GM19025 (cell line): ENCODE results near the gene ZNF772.
"Not testable (repeated sequence)": the region's sequence is repeated elsewhere in the genome, so short reads cannot be mapped to it uniquely, and the experiment has no call there.

ENCODE experiments used
- ATAC-seq: cut with Tn5 transposase; IDR thresholded peaks from one replicate; pipeline ENCODE4 v1.9.1; 2021; ENCODE audit warnings: mild to moderate bottlenecking, low read depth, moderate library complexity; ENCODE audit not compliant: unreplicated experiment

Gene ZNF772

DNA sequence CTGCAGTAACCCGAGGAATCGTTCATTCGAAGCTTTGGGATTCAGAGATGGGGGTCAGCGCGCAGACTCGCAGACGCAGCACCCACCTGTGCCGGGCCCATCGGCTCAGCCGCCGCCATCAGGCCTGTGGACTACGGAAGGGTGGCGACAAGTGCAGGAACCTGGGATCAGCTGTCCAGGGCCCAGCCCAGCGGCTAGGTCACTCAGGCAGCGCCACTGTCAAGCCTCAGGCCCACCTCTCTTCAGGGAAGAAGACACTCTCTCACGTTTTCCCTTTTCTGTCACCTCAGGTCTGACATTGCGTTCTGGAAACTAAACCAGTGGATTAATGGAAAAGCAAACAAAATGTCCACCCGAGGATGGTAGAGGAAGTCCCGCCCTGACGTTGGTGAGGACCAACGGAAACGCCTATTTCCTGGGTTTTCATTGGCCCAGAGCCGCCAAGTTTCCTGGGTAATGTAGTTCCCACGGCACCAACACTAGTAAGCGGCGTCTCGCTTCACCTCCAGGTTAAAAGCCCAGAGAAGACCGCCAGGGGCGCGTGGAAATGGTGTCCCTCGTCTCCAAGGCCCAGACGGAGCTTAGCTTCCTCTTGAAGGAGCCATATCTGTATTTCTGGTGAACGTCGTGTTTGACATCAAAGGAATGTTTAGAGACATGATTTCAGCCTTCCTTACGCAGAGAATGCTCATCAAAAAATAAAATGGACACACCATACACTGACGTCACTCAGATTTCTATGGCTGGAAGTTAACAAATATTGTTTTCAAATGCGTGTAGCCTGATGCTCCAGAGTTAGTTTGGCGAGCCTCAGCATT, at the start of gene ZNF772:
TSS of gene ZNF772 (minus strand) at position 376 of the 818 bp plus-strand sequence. CDS start at position 119, 257 bp downstream.
- ATAC-seq, result peak; percentile 92

DNA sequence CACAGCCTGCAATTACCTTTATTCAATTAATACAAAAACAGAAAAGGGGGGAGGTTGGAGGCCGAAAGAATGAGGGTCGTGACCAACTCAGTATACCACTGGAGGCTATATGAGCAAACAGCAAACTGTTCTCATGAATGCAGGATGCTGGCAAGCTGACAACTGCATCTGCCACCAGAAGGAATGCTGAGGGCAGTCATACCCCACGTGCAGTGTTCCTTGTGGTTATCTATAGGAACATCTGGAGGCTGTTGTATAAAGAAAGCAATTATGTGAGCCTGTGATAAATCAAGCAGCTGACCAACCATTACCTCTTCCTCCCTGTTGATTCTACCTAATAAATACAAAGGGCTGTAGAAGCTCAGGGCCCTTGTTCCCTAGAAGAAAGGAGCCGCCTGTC, 40.7 kb upstream of the ZNF772 start:
- not testable (repeated sequence) for ATAC-seq

- ATAC-seq, result no peak
These were observed 37.9 kb upstream of the ZNF772 start for GRCh38 chr19:57515255-57515654.

DNA sequence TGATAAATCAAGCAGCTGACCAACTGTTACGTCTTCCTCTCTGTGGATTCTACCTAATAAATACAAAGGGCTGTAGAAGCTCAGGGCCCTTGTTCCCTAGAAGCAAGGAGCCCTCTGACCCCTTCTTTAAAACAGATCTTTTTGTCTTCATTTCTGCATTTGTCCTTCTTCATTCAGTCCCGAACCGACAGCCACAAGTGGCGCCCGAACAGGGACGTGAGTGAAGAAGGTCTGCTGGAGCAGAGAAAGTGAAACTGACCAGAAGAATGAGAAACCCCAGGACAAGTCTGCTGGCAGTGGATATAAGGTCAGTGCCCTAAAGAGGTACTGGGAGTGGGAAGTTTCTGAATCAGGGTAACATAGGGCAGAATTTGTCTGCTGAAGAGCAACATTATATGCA, 35.5 kb upstream of the ZNF772 start:
- no peak for ATAC-seq

DNA sequence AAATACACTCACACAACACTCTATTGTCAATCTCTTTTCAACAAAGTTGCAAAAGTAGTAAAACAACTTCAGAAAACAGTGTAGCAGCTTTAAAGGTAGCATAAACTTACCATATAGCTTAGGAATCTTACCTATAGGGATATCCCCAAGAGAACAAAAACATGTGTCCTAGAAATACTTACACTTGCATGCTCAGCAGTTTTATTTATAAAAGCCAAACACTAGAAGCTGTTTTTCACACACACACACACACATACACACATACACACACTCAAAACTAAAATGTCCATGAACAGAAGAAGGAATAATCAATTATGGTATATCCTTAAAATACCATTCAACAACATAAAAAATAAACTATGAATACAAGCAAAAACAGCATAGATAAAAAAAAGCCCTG, 34.1 kb upstream of the ZNF772 start:
- no peak for ATAC-seq

DNA sequence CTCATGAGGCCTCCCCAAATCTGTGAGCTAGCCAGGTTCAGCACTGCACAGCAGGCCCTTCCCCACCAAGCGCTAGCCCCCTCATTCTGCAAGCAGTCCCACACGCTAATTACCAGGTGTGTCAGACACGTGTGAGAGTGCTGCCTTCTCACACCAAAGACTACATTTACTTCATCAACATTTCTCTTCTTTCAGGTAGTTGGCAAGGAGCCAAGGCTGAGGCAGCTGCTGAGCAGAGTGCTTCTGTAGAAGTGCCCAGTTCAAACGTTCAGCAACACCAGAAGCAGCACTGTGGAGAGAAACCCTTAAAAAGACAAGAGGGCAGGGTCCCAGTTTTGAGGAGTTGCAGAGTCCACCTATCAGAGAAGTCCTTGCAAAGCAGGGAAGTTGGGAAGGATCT, 28.8 kb upstream of the ZNF772 start:
- no peak for ATAC-seq

DNA sequence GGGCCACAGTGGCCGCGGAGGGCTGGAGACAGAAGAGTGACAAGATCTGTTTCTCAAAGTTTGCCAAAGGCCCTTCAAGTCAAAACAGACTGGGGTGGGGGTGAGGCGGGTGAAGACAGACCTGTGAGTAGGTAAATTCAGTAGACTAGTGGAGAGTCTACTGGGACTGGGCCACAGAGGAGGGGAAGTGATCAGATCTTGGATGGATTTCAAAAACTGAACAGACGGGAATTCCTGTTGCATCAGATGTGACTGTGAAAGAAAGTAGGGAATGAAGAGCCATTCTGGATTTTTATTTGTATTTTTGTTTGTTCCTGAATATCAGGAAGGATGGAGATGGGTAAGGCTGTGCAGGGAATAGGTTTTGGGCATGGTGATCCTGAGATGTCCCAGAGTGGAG, 23.0 kb upstream of the ZNF772 start:
- ATAC-seq, result not testable (repeated sequence)

DNA sequence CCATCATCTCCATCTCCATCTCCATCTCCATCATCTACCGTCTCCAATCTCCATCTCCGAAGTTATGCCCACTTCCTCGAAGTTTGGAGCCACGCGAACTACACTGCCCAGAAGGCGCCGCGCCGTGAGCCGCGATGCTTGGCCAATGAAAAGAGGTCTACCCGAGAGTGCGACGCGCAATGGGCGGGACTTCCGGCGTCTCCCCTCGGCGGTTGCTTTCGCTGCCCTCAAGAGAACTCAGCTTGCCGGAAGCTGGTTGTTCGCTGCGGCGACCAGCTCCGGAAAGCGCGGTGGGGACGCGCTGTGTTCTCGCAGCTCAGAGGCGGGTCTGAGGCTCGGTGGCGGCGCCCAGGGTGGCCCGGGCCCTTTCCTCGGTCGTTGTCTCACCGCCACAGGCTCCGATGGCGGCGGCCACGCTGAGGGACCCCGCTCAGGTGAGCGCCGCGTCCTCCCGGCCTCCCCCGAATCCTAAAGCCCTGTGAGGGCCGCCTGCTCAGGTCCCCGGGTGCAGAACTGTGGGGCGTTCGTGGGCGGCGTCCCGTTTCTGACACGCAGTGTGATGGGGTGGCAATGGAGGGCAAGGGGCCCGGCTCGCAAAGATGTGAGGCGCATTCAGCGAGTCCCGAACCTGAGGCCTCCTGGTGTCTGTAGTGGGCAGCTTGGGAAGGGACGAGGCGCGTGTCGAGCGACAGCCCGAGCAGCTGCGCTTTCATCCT, 22.5 kb upstream of the ZNF772 start, which contains the start of gene ZNF773:
TSS of gene ZNF773 (plus strand) at position 259 of the 716 bp plus-strand sequence. CDS start at position 402, 143 bp downstream.
- ATAC-seq, result peak; percentile 100

DNA sequence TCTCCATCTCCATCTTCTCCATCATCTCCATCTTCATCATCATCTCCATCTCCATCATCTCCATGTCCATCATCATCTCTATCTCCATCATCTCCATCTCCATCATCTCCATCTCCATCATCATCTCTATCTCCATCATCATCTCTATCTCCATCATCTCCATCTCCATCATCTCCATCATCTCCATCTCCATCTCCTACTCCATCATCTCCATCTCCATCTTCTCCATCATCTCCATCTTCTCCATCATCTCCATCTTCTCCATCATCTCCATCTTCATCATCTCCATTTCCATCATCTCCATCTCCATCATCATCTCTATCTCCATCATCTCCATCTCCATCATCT, 21.9 kb upstream of the ZNF772 start:
- ATAC-seq, result not testable (repeated sequence)

DNA sequence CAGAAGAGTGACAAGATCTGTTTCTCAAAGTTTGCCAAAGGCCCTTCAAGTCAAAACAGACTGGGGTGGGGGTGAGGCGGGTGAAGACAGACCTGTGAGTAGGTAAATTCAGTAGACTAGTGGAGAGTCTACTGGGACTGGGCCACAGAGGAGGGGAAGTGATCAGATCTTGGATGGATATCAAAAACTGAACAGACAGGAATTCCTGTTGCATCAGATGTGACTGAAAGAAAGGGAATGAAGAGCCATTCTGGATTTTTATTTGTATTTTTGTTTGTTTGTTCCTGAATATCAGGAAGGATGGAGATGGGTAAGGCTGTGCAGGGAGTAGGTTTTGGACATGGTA, 10.9 kb upstream of the ZNF772 start:
- ATAC-seq, result not testable (repeated sequence)

DNA sequence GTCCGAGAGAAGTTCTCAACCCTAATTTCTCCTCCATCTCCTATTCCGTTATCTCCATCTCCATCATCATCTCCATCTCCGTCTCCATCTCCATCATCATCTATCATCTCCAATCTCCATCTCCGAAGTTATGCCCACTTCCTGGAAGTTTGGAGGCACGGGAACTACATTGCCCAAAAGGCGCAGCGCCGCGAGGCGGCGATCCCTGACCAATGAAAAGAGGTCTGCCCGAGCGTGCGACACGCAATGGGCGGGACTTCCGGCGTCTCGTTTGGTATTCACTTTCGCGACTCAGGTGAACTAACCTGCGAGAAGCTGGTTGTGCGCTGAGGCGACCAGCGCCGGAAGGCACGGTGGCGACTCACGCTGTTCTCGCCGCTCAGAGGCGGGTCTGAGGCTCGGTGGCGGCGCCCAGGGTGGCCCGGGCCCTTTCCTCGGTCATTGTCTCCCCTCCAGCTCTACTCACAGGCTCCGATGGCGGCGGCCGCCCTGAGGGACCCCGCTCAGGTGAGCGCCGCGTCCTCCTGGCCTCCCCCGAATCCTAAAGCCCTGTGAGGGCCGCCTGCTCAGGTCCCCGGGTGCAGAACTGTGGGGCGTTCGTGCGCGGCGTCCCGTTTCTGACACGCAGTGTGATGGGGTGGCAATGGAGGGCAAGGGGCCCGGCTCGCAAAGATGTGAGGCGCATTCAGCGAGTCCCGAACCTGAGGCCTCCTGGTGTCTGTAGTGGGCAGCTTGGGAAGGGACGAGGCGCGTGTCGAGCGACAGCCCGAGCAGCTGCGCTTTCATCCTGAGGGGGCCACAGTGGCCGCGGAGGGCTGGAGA, 10.3 kb upstream of the ZNF772 start, which contains the start of gene ZNF419:
TSS of gene ZNF419 (plus strand) at position 274 of the 822 bp plus-strand sequence. CDS start at position 475, 201 bp downstream.
- peak; percentile 97 for ATAC-seq

DNA sequence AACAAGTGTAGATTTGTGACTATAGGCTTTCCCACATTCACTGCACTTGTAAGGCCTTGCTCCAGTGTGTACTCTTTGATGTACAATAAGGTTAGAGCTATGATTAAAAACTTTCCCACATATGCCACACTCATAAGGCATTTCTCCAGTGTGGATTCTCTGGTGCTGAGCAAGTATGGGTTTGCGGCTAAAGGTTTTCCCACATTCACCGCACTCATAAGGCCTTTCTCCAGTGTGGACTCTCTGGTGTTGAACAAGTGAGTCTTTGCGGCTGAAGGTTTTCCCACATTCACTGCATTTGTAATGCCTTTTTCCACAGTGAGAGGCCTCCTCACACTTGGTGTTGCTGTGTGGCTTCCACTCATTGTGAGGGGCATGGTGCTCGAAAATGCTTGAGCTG, 3.7 kb downstream of the ZNF772 start:
- ATAC-seq, result no peak

DNA sequence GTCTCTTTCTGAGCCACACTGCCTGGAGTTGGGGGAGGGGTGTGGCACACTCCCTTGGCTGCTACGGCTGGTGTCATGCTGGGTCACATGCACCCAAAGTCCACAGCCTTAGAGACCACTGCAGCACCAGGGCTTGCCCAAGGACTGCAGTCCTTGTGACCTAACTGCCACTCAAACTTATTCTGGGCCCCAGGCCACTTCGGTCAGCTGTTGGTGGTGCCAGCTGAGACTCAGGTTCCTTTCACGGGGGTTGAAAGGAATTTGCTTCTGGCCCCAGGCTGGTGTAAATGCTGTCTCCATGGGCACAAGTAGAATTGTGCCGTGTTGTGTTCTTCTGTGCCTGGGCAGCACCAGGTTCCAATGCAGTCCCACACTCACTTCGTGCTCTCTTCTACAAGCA, 10.9 kb downstream of the ZNF772 start:
- no peak for ATAC-seq

- ATAC-seq, result no peak
These were observed 11.5 kb downstream of the ZNF772 start for GRCh38 chr19:57465680-57466381.

DNA sequence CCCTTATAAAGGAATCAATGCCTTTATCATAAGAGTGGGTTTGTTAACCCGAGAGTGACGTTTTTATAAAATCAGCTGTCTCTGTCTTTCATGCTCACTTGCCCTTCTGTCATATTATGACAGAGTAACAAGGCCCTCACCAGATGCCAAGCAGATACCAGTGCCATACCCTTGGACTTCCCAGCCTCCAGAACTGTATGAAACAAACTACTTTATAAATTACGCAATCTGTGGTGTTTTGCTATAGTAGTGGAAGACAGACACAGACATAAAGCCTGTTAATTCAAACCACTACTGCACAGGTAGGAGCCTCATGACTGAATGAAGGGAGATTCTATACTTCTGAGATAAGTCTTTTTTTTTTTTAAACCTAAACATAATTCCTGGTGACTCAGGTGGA, 25.1 kb downstream of the ZNF772 start:
- no peak for ATAC-seq

DNA sequence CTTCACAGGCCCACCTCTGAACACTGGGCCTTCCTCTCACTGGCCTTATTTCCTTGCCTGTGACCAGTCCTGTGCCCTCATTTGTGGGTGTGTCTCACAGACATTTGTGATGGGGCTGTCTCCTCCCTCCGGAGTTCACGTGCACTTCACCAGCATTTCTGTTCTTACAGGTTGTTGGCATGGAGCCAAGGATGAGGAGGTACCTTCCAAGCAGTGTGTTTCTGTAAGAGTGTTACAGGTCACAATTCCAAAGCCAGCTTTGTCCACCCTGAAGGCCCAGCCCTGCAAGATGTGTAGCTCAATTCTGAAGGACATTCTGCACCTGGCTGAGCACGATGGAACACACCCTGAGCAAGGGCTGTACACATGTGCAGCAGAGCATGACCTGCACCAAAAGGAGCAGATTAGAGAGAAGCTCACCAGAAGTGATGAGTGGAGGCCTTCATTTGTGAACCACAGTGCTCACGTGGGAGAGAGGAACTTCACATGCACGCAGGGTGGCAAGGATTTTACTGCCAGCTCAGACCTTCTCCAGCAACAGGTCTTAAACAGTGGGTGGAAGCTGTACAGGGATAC, 34.2 kb downstream of the ZNF772 start:
- ATAC-seq, result no peak

DNA sequence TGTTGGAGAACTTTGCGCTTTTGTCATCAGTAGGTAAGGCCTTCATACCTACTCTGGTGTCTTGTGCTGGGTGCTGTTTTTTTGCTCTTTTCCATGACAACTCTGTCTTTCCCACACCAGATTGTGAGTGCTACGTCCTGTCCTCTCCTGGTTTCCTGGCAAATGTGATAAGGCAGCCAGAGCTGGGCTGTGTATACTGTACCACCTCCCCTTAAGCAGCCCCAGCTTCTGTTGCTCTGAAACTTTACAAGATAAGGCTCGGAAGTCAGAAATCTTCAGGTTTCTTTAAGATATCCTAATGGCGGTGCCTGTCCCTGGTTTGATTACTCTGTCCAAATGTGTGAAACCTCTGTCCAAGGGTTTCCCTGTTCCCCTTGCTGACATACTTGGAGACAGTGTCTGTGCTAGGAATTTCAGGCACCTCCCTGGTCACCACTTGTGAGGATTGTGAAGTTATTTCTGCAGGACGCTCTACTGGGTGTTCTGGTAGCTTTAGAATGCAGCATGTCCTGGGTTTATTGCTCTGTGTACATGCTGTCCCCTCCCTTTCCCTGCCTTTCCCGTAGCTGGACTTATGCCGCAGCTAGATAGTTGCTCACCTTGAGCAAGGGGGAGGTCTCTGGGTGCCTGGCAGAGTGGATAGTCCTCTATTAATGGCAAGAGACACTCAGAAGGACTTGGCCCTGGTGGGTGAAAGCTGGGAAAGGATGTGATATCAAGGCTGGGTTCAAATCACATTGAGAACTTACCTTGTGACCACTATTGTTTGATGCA, 35.2 kb downstream of the ZNF772 start:
- ATAC-seq, result no peak

DNA sequence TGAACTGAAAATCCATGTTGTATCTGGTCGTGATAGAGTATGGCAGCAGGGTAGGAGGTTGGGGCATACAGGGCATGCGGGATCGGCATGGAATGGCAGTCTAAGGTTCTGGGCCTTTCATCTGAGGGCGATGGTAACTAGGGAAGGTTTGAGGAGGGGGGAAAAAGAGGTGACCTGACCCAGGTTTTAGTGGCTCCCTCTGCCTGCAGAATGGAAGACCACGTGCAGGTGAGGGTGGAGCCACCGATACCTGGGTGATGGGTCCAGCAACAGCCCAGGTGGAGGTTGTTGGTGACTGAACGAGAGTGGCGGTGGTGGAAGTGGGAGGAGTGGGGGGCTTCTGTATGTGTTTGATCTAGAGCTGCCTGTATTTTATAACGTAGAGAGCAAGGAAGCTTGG, 38.4 kb downstream of the ZNF772 start:
- no peak for ATAC-seq

- ATAC-seq, result no peak
These were observed 39.4 kb downstream of the ZNF772 start for GRCh38 chr19:57437931-57438330.
